ENCODE measurements around the gene BDKRB2. TPM values are rescaled to one million over a fixed set of nuclear protein-coding genes. Genes with fewer than 3 reads are reported as not detected.

Gene BDKRB2
- total RNA-seq, 6 experiments from 2014 or later, result 5.8 to 11.2 (median 9.1) TPM

GRCh38 chr14:96264853-96265252 is 60.2 kb downstream of the BDKRB2 start:
- Mint-ChIP-seq H3K27me3 (ENCODE audit: insufficient read depth) (peaks cover 9% of the 10 kb centered on the region), H3K4me3 (no peak overlapping the region), H3K9me3 (no peaks in the 10 kb centered on the region; the same call in 1 of the 2 replicates), H3K36me3 (ENCODE audit: low read depth) (peaks cover 80% of the 10 kb centered on the region), H3K4me1 (ENCODE audit: low read depth) (peaks cover 100% of the 10 kb centered on the region), H3K27ac (peak overlapping the region; percentile 67)
- DNase-seq, result no peak
- TF ChIP-seq CTCF (IDR thresholded peaks at IDR 0.05), result peak; percentile 70

- Mint-ChIP-seq H3K4me3 (peak overlapping the region; percentile 26), H3K9me3 (no peaks in the 10 kb centered on the region), H3K36me3 (ENCODE audit: low read depth) (peaks cover 76% of the 10 kb centered on the region), H3K4me1 (ENCODE audit: low read depth) (peaks cover 100% of the 10 kb centered on the region), H3K27ac (peak overlapping the region; percentile 94), H3K27me3 (ENCODE audit: insufficient read depth) (peaks cover 9% of the 10 kb centered on the region)
- DNase-seq, result no peak
- no peak for TF ChIP-seq CTCF (IDR thresholded peaks at IDR 0.05)
Observed at GRCh38 chr14:96265383-96266095, 60.9 kb downstream of the BDKRB2 start.

- peaks cover 91% of the 10 kb centered on the region for H3K4me1 Mint-ChIP-seq (ENCODE audit: low read depth)
- H3K36me3 Mint-ChIP-seq (ENCODE audit: low read depth), result peaks cover 76% of the 10 kb centered on the region
- H3K9me3 Mint-ChIP-seq, result peaks cover 16% of the 10 kb centered on the region
- no peak for TF ChIP-seq CTCF (IDR thresholded peaks at IDR 0.05)
- H3K4me3 Mint-ChIP-seq, result peak overlapping the region; percentile 59
- peak; percentile 84 for DNase-seq
- H3K27ac Mint-ChIP-seq, result peak overlapping the region; percentile 94
- peaks cover 9% of the 10 kb centered on the region for H3K27me3 Mint-ChIP-seq (ENCODE audit: insufficient read depth)
Observed at GRCh38 chr14:96267336-96267735, 62.7 kb downstream of the BDKRB2 start.

GRCh38 chr14:96267916-96268315 is 63.3 kb downstream of the BDKRB2 start:
- peak overlapping the region; percentile 59 for H3K4me3 Mint-ChIP-seq
- DNase-seq, result no peak
- peaks cover 9% of the 10 kb centered on the region for H3K27me3 Mint-ChIP-seq (ENCODE audit: insufficient read depth)
- peaks cover 85% of the 10 kb centered on the region for H3K4me1 Mint-ChIP-seq (ENCODE audit: low read depth)
- peak overlapping the region; percentile 94 for H3K27ac Mint-ChIP-seq
- peaks cover 21% of the 10 kb centered on the region for H3K9me3 Mint-ChIP-seq
- no peak for TF ChIP-seq CTCF (IDR thresholded peaks at IDR 0.05)
- H3K36me3 Mint-ChIP-seq (ENCODE audit: low read depth), result peaks cover 76% of the 10 kb centered on the region

GRCh38 chr14:96268431-96269358 is 64.1 kb downstream of the BDKRB2 start:
- peak overlapping the region; percentile 94 for H3K27ac Mint-ChIP-seq
- no peak for TF ChIP-seq CTCF (IDR thresholded peaks at IDR 0.05)

More at GRCh38 chr14:96268431-96269358, 64.1 kb downstream of the BDKRB2 start:
- peaks cover 85% of the 10 kb centered on the region for H3K4me1 Mint-ChIP-seq (ENCODE audit: low read depth)
- peak overlapping the region; percentile 70 for H3K4me3 Mint-ChIP-seq
- peak; percentile 92 for DNase-seq
- H3K9me3 Mint-ChIP-seq, result peaks cover 27% of the 10 kb centered on the region
- H3K36me3 Mint-ChIP-seq (ENCODE audit: low read depth), result peaks cover 72% of the 10 kb centered on the region
- peaks cover 9% of the 10 kb centered on the region for H3K27me3 Mint-ChIP-seq (ENCODE audit: insufficient read depth)
